ENCODE measurements around the gene SWSAP1. TPM values are rescaled to one million over a fixed set of nuclear protein-coding genes. Genes with fewer than 3 reads are reported as not detected.

The SWSAP1 gene
- total and polyA plus RNA-seq, 2 of the 8 experiments (the other 6 are each of a cell fraction or from before 2014, with no cell fraction given), result 3.1 to 5.2 TPM

DNA sequence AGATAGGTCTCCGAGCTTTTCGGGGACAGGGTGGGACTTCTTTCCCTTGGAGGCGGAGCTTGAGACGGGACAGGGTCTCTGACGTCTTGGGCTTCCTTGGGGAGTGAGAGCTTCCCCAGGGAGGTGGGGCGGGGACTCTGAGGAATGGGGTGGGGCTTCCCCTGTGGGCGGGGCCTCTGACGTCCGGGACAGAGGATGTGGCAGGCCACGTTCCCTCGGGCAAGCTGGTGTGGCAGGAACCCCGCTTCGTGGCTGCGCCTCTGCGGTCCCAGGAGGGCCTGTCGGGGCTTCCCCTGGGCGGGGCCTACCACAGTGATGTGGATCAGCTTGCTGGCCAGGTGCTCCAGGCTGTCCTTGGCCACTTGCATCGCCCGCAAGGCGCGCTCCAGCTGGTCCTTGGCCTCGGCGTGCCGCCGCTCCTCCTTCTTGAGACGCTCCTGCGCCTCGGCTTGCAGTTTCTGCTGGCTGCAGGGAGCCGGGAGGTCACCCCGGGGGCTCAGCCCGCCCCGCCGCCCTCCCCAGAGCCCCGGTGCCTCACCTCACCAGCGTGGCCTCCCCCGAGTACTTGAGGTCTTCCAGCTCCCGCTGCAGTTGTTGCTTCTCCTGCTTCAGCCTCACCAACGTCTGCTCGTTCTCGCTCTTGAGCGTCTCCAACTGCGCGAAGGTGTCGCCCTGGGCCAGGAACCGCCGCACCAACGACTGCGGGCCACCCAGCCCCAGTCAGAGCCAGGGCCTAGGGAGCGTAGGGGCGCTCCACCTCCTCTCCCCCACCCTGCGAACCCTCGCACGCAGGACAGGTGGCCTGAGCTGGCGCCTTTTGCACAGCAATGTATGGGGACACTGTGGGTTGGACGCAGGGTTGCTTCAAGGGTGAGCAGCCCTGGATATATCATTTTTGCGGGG is 47.9 kb downstream of the SWSAP1 start (continued):
- TF ChIP-seq RNF2 (IDR thresholded peaks at IDR 0.05; ENCODE audit: borderline replicate concordance, low read depth, low read length, missing control alignments, poor library complexity, severe bottlenecking) (no peak), TAF1 (IDR thresholded peaks at IDR 0.05; ENCODE audit: low read depth, low read length) (no peak), CTCF (IDR thresholded peaks at IDR 0.05; ENCODE audit: control extremely low read depth in 1 of 3, insufficient read depth in 1 of 3, low read depth in 1 of 3, low read length in 3 of 3) (no peak), CBX8 (IDR thresholded peaks at IDR 0.05; ENCODE audit: borderline replicate concordance, low read depth, low read length) (no peak)
